Ecto neural progenitor cell (in vitro differentiated cells): Measurements from ENCODE around the gene CEP72.
"Not testable (repeated sequence)": the region's sequence is repeated elsewhere in the genome, so short reads cannot be mapped to it uniquely, and the experiment has no call there.

Experiments
- DNase-seq: peaks from one replicate; pipeline ENCODE4 v3.0.0-alpha.2; 2018; ENCODE audit warnings: low spot score

CEP72 gene

GRCh38 chr5:581266-581665 is 30.9 kb upstream of the CEP72 start:
- no peak for DNase-seq

GRCh38 chr5:581941-582340 is 30.2 kb upstream of the CEP72 start:
- DNase-seq, result no peak

- DNase-seq, result not testable (repeated sequence)
Observed at GRCh38 chr5:582445-582844, 29.7 kb upstream of the CEP72 start.

GRCh38 chr5:582936-583635 is 29.1 kb upstream of the CEP72 start:
- DNase-seq, result no peak

GRCh38 chr5:583645-584044 is 28.5 kb upstream of the CEP72 start:
- DNase-seq, result no peak

- no peak for DNase-seq
Observed at GRCh38 chr5:584216-584615, 27.9 kb upstream of the CEP72 start.

- no peak for DNase-seq
Observed at GRCh38 chr5:584846-585245, 27.3 kb upstream of the CEP72 start.

- no peak for DNase-seq
Observed at GRCh38 chr5:585556-585955, 26.6 kb upstream of the CEP72 start.

GRCh38 chr5:585962-586628 is 26.0 kb upstream of the CEP72 start:
- DNase-seq, result no peak

- no peak for DNase-seq
Observed at GRCh38 chr5:586751-587285, 25.3 kb upstream of the CEP72 start.

GRCh38 chr5:587403-587802 is 24.7 kb upstream of the CEP72 start:
- DNase-seq, result no peak

- no peak for DNase-seq
Observed at GRCh38 chr5:588406-588995, 23.6 kb upstream of the CEP72 start.

GRCh38 chr5:589173-589572 is 23.0 kb upstream of the CEP72 start:
- no peak for DNase-seq

- no peak for DNase-seq
Observed at GRCh38 chr5:589588-589987, 22.6 kb upstream of the CEP72 start.

GRCh38 chr5:590346-590745 is 21.8 kb upstream of the CEP72 start:
- no peak for DNase-seq

- peak; percentile 20 for DNase-seq
Observed at GRCh38 chr5:591746-592145, 20.4 kb upstream of the CEP72 start.

- DNase-seq, result no peak
Observed at GRCh38 chr5:592158-592557, 20.0 kb upstream of the CEP72 start.

GRCh38 chr5:593511-593910 is 18.6 kb upstream of the CEP72 start:
- peak; percentile 23 for DNase-seq

- DNase-seq, result peak; percentile 24
Observed at GRCh38 chr5:594226-594860, 17.8 kb upstream of the CEP72 start.

- DNase-seq, result no peak
Observed at GRCh38 chr5:595285-595875, 16.8 kb upstream of the CEP72 start.

- no peak for DNase-seq
Observed at GRCh38 chr5:597871-598563, 14.1 kb upstream of the CEP72 start.

- DNase-seq, result peak; percentile 30
Observed at GRCh38 chr5:598564-598890, 13.6 kb upstream of the CEP72 start.
